Measurements from ENCODE around the gene COPS2. TPM values are rescaled to one million over a fixed set of nuclear protein-coding genes. Genes with fewer than 3 reads are reported as not detected.

Gene COPS2
- total and polyA plus RNA-seq, 10 of the 15 experiments (the other 5 are each of a cell fraction or from before 2014, with no cell fraction given) = 31.5 to 115 (median 76.3) TPM

- SMC1A ChIA-PET (ENCODE audit: uncharacterized antibody, unreplicated experiment) = no interaction called here
- Histone ChIP-seq H3K79me2 (ENCODE audit: control insufficient read depth, insufficient read depth, low read length) (no peaks in the 10 kb centered on the region), H3K9me3 (replicated peaks; ENCODE audit: control insufficient read depth, insufficient read depth, low read length) (no peaks in the 10 kb centered on the region), H3K9ac (ENCODE audit: control insufficient read depth, insufficient read depth, low read length) (no peak overlapping the region), H3K36me3 (ENCODE audit: control insufficient read depth in 2 of 2, insufficient read depth in 2 of 2, low read length in 1 of 2) (no peaks in the 10 kb centered on the region; a peak in 1 of 4 replicates), H3K27me3 (replicated peaks in 1 of 2; ENCODE audit: control insufficient read depth in 2 of 2, insufficient read depth in 2 of 2, low read length in 1 of 2) (no peaks in the 10 kb centered on the region), H3K4me3 (no peak overlapping the region), H3K4me1 (ENCODE audit: control insufficient read depth, insufficient read depth, low read length) (no peaks in the 10 kb centered on the region), H2AFZ (ENCODE audit: control insufficient read depth, low read depth, low read length) (no peak overlapping the region), H3K4me2 (ENCODE audit: control insufficient read depth, insufficient read depth) (no peak overlapping the region), H4K20me1 (ENCODE audit: control insufficient read depth, insufficient read depth) (no peaks in the 10 kb centered on the region), H3K27ac (ENCODE audit: control insufficient read depth, insufficient read depth) (no peak overlapping the region)
- TF ChIP-seq SREBF1 (IDR thresholded peaks at IDR 0.05; ENCODE audit: low read length) (no peak), NFIC (IDR thresholded peaks at IDR 0.05; ENCODE audit: low read depth, low read length) (no peak), FOXK2 (IDR thresholded peaks at IDR 0.05) (no peak), CEBPZ (IDR thresholded peaks at IDR 0.05; ENCODE audit: low read depth, low read length) (no peak)
- no peak for FAIRE-seq
- RAD21 ChIA-PET (ENCODE audit: unreplicated experiment) = no interaction called here
- no peak for DNase-seq (ENCODE audit: low read depth, low spot score)
- CTCF ChIA-PET = no interaction called here
- in situ Hi-C loops (cut with MboI) (no loop called here), intact Hi-C loops (cut with micrococcal nuclease; ENCODE audit: unreplicated experiment) (no loop called here)
- no peak for ATAC-seq
- POLR2A ChIA-PET = no interaction called here
- BruUV-seq (replicated peaks) = no TSS peak
- 96% methylated on average over 2 of the region's 2 CpGs for WGBS (ENCODE audit: insufficient coverage, insufficient replicate concordance, low lambda C conversion rate, missing lambda C conversion rate)
Observed at GRCh38 chr15:49101536-49101935, 53.9 kb downstream of the COPS2 start.

GRCh38 chr15:49096090-49096750 lies 59.2 kb downstream of the COPS2 start:
- intact Hi-C loops (cut with micrococcal nuclease; ENCODE audit: unreplicated experiment) = no loop called here

More at GRCh38 chr15:49096090-49096750, 59.2 kb downstream of the COPS2 start:
- H3K9ac ChIP-seq (ENCODE audit: control insufficient read depth, insufficient read depth, low read length) = no peak overlapping the region
- SMC1A ChIA-PET (ENCODE audit: uncharacterized antibody, unreplicated experiment) = no interaction called here
- no peak overlapping the region for H3K4me2 ChIP-seq (ENCODE audit: control insufficient read depth, insufficient read depth)
- H2AFZ ChIP-seq (ENCODE audit: control insufficient read depth, low read depth, low read length) = no peak overlapping the region
- no peaks in the 10 kb centered on the region for H3K9me3 ChIP-seq (replicated peaks; ENCODE audit: control insufficient read depth, insufficient read depth, low read length)
- no peak overlapping the region for H3K27ac ChIP-seq (ENCODE audit: control insufficient read depth, insufficient read depth)
- H3K4me1 ChIP-seq (ENCODE audit: control insufficient read depth, insufficient read depth, low read length) = no peaks in the 10 kb centered on the region
- H3K4me3 ChIP-seq = no peak overlapping the region
- in situ Hi-C loops (cut with MboI) = no loop called here
- FAIRE-seq (no peak), ATAC-seq (no peak), DNase-seq (ENCODE audit: low read depth, low spot score) (no peak)
- BruUV-seq (replicated peaks) = no TSS peak
- no peaks in the 10 kb centered on the region for H4K20me1 ChIP-seq (ENCODE audit: control insufficient read depth, insufficient read depth)
- TF ChIP-seq NBN (IDR thresholded peaks at IDR 0.05) = no peak
- no peak for TF ChIP-seq DPF2 (IDR thresholded peaks at IDR 0.05)
- TF ChIP-seq EZH2 (IDR thresholded peaks at IDR 0.05; ENCODE audit: borderline replicate concordance, control insufficient read depth, low read depth, low read length) = no peak
- TF ChIP-seq CREB1 (IDR thresholded peaks at IDR 0.05; ENCODE audit: low read depth) = no peak
- TF ChIP-seq EGR1 (IDR thresholded peaks at IDR 0.05; ENCODE audit: borderline replicate concordance in 1 of 2, low read depth in 2 of 2, low read length in 2 of 2) = no peak
- TF ChIP-seq TCF12 (IDR thresholded peaks at IDR 0.05; ENCODE audit: low read depth, low read length) = no peak
- TF ChIP-seq HCFC1 (IDR thresholded peaks at IDR 0.05; ENCODE audit: low read length) = no peak
- no peak for TF ChIP-seq RELA (IDR thresholded peaks at IDR 0.05; ENCODE audit: borderline replicate concordance, partially characterized antibody)
- POLR2A ChIA-PET = no interaction called here
- CTCF ChIA-PET = interaction anchor here (1.0 kb wide), 1 partner anchor 104 kb away, joined by 3 read pairs; no protein-coding TSS in a partner anchor
- H3K79me2 ChIP-seq (ENCODE audit: control insufficient read depth, insufficient read depth, low read length) = no peaks in the 10 kb centered on the region
- no peaks in the 10 kb centered on the region; a peak in 1 of 4 replicates for H3K36me3 ChIP-seq (ENCODE audit: control insufficient read depth in 2 of 2, insufficient read depth in 2 of 2, low read length in 1 of 2)
- H3K27me3 ChIP-seq (replicated peaks in 1 of 2; ENCODE audit: control insufficient read depth in 2 of 2, insufficient read depth in 2 of 2, low read length in 1 of 2) = no peaks in the 10 kb centered on the region
- RAD21 ChIA-PET (ENCODE audit: unreplicated experiment) = no interaction called here
